Inflammatory macrophage treated with lipopolysaccharide for 1 hour (primary cell): ENCODE data around the gene SYT2.
A peak's percentile ranks its signal among the peaks of the same experiment; 100 is the strongest.

Experiments used
- DNase-seq, 2 donors: peaks; one replicate each; pipeline ENCODE4 v3.0.0-alpha.2; 2020 to 2022

The SYT2 gene

GRCh38 chr1:202703191-202703590 lies 7.1 kb downstream of the SYT2 start:
- DNase-seq: no peak

- no peak for DNase-seq
Measured at GRCh38 chr1:202702088-202702487, 8.2 kb downstream of the SYT2 start.

- no peak for DNase-seq
Measured at GRCh38 chr1:202701200-202701599, 9.1 kb downstream of the SYT2 start.

GRCh38 chr1:202700061-202700460 lies 10.2 kb downstream of the SYT2 start:
- DNase-seq: no peak

- no peak for DNase-seq
Measured at GRCh38 chr1:202698276-202698675, 12.0 kb downstream of the SYT2 start.

- DNase-seq: no peak
Measured at GRCh38 chr1:202697038-202697437, 13.2 kb downstream of the SYT2 start.

- DNase-seq: no peak
Measured at GRCh38 chr1:202694314-202694713, 15.9 kb downstream of the SYT2 start.

- DNase-seq: peak; percentile 81 to 97
Measured at GRCh38 chr1:202692959-202693555, 17.2 kb downstream of the SYT2 start.

DNA sequence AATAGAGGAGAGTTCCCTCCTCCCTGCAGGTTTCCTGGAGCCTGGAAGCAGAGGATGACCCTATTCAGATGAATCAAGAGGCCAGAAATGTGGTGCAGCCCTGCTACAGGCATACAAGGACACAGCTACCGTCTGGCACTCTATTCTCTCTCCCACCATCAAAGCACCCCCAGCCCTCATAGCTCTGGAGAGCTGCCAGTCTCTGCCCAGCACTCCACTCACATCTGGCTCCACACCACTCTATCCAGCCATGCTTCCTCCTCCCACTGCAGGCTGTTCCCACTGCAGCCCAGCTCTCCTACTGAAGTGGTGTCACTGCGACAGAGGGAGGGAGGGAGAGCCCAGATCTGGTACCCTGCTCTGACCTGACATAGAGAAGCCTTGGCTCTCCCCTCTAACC lies 18.4 kb downstream of the SYT2 start:
- no peak for DNase-seq

DNA sequence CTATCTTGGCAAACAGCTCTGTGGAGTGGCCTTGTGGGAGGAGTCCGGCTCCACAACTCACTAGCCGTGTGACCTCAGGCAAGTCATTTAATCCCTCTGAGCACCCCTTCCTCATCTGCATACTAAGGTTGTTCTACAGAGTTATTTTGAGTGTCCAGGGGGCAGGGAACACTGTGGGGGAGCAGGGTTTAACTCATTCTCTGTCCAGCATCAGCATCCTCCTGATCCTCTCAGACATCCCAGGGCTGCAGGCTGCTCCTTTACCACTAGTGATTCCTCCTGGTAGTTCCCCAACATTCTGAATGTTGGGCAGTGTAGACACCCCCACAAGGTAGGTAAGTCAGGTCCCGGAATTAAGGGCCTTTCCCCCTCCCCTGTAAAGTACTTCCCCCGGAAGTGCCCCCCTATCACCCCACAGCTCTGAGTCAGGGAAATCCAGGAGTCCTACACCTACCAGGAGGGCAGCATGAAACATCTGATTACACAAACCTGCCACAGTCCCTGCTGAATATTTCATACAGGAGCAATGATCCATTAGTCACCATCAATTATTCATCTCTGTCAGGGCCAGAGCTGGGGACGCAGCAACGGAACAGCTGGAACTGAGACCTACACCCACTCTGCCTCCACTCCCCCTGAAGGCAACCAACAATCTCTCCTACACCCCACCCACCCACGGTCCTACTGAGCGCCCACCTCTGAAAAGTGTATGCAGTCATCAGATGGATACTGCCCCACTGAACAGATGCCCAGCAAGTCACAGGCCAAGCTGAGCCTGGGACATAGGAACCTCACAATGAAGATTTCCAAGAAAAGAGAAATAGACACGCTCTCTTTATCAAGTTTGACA lies 20.5 kb downstream of the SYT2 start:
- no peak for DNase-seq

GRCh38 chr1:202689082-202689481 lies 21.2 kb downstream of the SYT2 start:
- DNase-seq: no peak

DNA sequence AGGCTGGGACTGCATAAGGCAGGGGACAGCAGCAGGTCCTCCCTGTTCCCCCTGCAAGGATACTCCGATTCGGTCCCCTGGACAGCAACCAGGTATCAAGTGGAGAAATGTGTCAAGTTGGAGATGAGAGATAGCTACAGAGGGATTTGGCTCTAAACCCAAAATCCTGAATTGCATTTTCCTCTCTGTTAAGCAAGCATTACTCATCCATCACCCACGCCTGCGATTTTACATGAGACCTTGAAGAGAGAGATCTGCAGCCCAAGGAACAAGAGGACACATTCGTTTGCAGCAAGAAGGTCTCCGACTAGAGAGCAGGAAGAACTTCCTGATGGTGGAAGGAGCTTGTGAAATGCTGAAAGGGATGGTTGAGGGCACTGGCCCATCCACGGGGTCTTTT lies 21.9 kb downstream of the SYT2 start:
- peak in 1 of 2 donors; percentile 1 for DNase-seq

- no peak for DNase-seq
Measured at GRCh38 chr1:202687798-202688197, 22.5 kb downstream of the SYT2 start.

- no peak for DNase-seq
Measured at GRCh38 chr1:202687370-202687769, 22.9 kb downstream of the SYT2 start.

- DNase-seq: no peak
Measured at GRCh38 chr1:202685641-202686040, 24.6 kb downstream of the SYT2 start.

DNA sequence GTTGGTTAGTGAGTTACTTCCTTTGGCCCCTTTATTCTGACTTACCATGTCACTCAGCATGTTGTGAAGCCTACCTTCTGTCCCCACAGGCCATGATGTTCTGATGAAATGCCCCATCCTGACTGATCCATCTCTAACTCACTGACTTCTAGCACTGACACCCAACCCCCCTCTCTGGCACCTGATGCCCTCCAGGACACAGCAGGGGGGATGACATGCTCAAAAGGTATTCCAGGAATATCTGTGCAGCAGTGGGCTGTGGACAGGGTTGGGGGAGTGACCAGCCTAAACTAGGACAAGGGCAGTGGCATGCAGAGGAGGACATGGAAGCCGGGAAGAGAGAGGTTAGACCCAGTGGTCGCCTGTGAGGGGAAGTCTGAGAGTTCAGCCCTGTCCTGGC lies 25.5 kb downstream of the SYT2 start:
- no peak for DNase-seq

DNA sequence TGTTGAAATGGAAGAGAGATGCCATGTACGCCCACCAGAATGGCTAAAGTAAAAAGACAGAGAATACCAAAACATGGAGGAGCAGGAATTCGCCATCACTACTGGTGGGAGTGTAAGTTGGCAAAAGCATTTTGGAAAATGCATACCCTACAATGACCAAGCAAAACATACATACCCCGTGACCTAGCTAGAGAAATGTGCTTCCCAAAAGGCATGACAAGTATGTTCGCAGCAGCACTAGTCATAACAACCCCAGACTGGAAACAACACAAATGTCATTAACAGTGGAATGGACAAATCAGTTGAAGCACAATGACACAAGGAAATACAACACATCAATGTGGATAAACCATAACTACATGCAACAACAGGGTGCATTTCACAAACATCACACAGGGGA lies 27.2 kb downstream of the SYT2 start:
- DNase-seq: no peak

DNA sequence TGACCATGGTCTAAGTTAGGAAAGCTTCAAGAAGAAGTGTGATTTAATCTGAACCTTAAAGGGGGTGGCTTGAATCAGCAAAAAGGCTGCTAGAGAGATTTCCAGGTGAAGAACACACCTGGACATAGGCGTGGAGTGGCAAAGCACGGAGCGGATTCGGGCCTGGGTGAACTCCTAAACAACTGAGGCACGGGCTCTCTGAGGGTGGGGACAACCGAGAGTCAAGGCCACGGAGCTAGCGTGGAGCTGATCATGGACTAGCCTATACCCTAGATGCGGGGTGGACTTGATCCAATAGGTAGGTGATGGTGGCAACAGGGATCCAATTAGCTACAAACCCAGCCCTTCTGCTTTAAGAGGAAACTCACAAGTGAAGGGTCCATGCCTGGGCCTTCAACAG lies 27.8 kb downstream of the SYT2 start:
- no peak for DNase-seq

GRCh38 chr1:202681736-202682420 lies 28.4 kb downstream of the SYT2 start:
- DNase-seq: no peak

GRCh38 chr1:202680586-202681352 lies 29.5 kb downstream of the SYT2 start:
- no peak for DNase-seq

- DNase-seq: no peak
Measured at GRCh38 chr1:202679406-202680177, 30.7 kb downstream of the SYT2 start.

GRCh38 chr1:202677433-202677832 lies 32.8 kb downstream of the SYT2 start:
- DNase-seq: no peak
